ENCODE results near the gene UNC119.

The UNC119 gene

DNA sequence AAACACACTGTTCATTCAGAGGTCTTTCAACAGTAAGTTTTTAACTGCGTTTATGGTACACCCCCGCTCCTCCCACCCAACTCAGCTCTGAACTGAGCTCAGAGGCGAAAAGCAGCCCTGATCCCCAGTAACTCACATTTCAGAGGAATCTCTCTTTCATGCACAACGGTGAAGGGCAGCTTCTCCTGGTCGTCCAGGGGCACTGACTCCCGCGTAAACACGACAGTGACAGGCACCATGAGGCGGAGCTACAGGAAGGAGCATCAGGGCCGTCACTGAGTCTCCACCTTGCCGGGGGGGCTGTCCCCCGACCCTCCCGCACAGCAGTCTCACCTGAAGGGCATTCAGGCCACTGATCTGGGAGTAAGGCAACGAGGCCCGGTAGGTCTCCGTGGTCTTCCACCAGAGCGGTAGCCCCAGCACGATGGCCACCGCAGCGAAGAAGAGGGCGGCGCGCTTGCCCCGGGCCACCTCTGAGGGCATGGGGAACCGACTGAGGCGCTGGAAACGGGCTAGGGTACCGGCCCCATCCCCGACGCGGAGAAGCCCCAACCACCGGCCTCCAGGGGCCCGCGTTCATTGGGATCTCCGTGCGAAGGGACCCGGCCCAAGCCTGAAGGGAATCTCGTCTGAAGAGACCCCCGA is 18.4 kb upstream of the UNC119 start:
- peak overlapping the region; percentile 88 for H3K4me3 ChIP-seq (ENCODE audit: low read length)
- H2AFZ ChIP-seq (ENCODE audit: low read depth, low read length): peak overlapping the region; percentile 95
- H3K4me1 ChIP-seq (ENCODE audit: insufficient read depth, low read length): peaks cover 10% of the 10 kb centered on the region
- no peaks in the 10 kb centered on the region for H3K9me3 ChIP-seq (ENCODE audit: low read length)
- H3K36me3 ChIP-seq (ENCODE audit: insufficient read depth, low read length): no peaks in the 10 kb centered on the region
- H3K27me3 ChIP-seq (ENCODE audit: insufficient read depth, low read length): no peaks in the 10 kb centered on the region

GRCh38 chr17:28569446-28569845 is 17.0 kb upstream of the UNC119 start:
- Histone ChIP-seq H3K27me3 (ENCODE audit: insufficient read depth, low read length) (no peaks in the 10 kb centered on the region), H3K4me3 (ENCODE audit: low read length) (no peak overlapping the region)

GRCh38 chr17:28567604-28568003 is 15.2 kb upstream of the UNC119 start:
- Histone ChIP-seq H3K9me3 (ENCODE audit: low read length) (no peaks in the 10 kb centered on the region), H3K4me3 (ENCODE audit: low read length) (no peak overlapping the region), H2AFZ (ENCODE audit: low read depth, low read length) (no peak overlapping the region), H3K4me1 (ENCODE audit: insufficient read depth, low read length) (peaks cover 10% of the 10 kb centered on the region), H3K27me3 (ENCODE audit: insufficient read depth, low read length) (no peaks in the 10 kb centered on the region), H3K36me3 (ENCODE audit: insufficient read depth, low read length) (peaks cover 14% of the 10 kb centered on the region)

More at GRCh38 chr17:28569446-28569845, 17.0 kb upstream of the UNC119 start:
- Histone ChIP-seq H2AFZ (ENCODE audit: low read depth, low read length) (no peak overlapping the region), H3K4me1 (ENCODE audit: insufficient read depth, low read length) (peaks cover 10% of the 10 kb centered on the region), H3K9me3 (ENCODE audit: low read length) (no peaks in the 10 kb centered on the region), H3K36me3 (ENCODE audit: insufficient read depth, low read length) (peaks cover 4% of the 10 kb centered on the region)

GRCh38 chr17:28563475-28563874 is 11.1 kb upstream of the UNC119 start:
- Histone ChIP-seq H3K36me3 (ENCODE audit: insufficient read depth, low read length) (peaks cover 28% of the 10 kb centered on the region), H3K27me3 (ENCODE audit: insufficient read depth, low read length) (no peaks in the 10 kb centered on the region), H2AFZ (ENCODE audit: low read depth, low read length) (no peak overlapping the region), H3K9me3 (ENCODE audit: low read length) (no peaks in the 10 kb centered on the region), H3K4me1 (ENCODE audit: insufficient read depth, low read length) (no peaks in the 10 kb centered on the region), H3K4me3 (ENCODE audit: low read length) (no peak overlapping the region)

DNA sequence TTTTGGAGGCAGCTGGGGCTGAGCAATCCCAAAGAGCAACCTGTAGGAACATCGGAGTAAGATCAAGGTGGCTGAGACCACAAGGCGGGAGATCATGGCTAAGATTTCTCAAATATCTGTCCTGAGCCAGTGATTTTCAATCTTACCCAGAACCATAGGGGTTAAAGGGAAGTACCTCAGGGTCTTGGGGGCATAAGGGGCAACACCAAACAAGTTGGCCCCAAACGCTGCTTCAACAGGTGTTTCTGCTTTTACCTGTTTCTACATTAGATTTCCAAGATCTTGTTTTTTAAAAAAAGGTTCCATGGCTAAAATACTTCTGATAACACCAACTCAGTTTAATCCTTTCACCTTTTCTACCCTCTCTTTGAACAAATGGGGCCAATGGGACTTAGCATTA is 2.6 kb upstream of the UNC119 start:
- H3K4me3 ChIP-seq (ENCODE audit: low read length): no peak overlapping the region
- H3K9me3 ChIP-seq (ENCODE audit: low read length): no peaks in the 10 kb centered on the region
- no peaks in the 10 kb centered on the region for H3K27me3 ChIP-seq (ENCODE audit: insufficient read depth, low read length)
- H2AFZ ChIP-seq (ENCODE audit: low read depth, low read length): no peak overlapping the region
- H3K4me1 ChIP-seq (ENCODE audit: insufficient read depth, low read length): peaks cover 12% of the 10 kb centered on the region
- peaks cover 44% of the 10 kb centered on the region for H3K36me3 ChIP-seq (ENCODE audit: insufficient read depth, low read length)

GRCh38 chr17:28554565-28554964 is 2.1 kb upstream of the UNC119 start:
- Histone ChIP-seq H3K27me3 (ENCODE audit: insufficient read depth, low read length) (no peaks in the 10 kb centered on the region), H2AFZ (ENCODE audit: low read depth, low read length) (no peak overlapping the region), H3K9me3 (ENCODE audit: low read length) (no peaks in the 10 kb centered on the region), H3K4me3 (ENCODE audit: low read length) (no peak overlapping the region), H3K36me3 (ENCODE audit: insufficient read depth, low read length) (peaks cover 41% of the 10 kb centered on the region), H3K4me1 (ENCODE audit: insufficient read depth, low read length) (peaks cover 12% of the 10 kb centered on the region)

DNA sequence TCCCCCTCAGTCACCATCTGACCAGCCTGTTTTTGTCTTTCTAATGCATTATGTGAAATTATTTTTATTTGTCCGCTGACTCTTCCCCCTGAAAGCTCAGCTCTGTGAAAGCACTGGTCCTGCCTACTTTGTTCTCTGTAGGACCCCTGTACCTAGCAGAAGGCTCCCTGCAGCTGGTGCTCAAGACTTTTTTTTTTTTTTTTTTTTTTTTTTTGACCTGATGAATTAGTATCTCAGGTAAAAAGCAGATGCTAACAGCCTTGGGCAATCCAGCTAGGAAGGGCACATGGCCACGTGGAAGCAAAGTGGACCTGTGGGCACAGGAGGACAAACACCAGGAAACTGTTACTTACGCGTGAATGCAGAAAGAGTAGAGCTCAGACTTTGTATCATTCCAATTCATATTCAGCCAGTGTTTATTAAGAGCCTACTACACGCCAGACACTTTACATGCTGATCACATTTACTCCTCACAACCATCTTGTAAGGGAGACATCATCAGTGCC is 629 bp upstream of the UNC119 start:
- peaks cover 12% of the 10 kb centered on the region for H3K4me1 ChIP-seq (ENCODE audit: insufficient read depth, low read length)
- peaks cover 36% of the 10 kb centered on the region for H3K36me3 ChIP-seq (ENCODE audit: insufficient read depth, low read length)
- H2AFZ ChIP-seq (ENCODE audit: low read depth, low read length): peak overlapping the region; percentile 64
- H3K9me3 ChIP-seq (ENCODE audit: low read length): no peaks in the 10 kb centered on the region
- no peaks in the 10 kb centered on the region for H3K27me3 ChIP-seq (ENCODE audit: insufficient read depth, low read length)
- peak overlapping the region; percentile 82 for H3K4me3 ChIP-seq (ENCODE audit: low read length)

GRCh38 chr17:28551421-28552175 is 826 bp downstream of the UNC119 start:
- Histone ChIP-seq H3K36me3 (ENCODE audit: insufficient read depth, low read length) (peaks cover 33% of the 10 kb centered on the region), H3K4me1 (ENCODE audit: insufficient read depth, low read length) (peaks cover 12% of the 10 kb centered on the region), H3K4me3 (ENCODE audit: low read length) (peak overlapping the region; percentile 82), H3K9me3 (ENCODE audit: low read length) (no peaks in the 10 kb centered on the region), H2AFZ (ENCODE audit: low read depth, low read length) (no peak overlapping the region), H3K27me3 (ENCODE audit: insufficient read depth, low read length) (no peaks in the 10 kb centered on the region)

- no peaks in the 10 kb centered on the region for H3K27me3 ChIP-seq (ENCODE audit: insufficient read depth, low read length)
- H3K9me3 ChIP-seq (ENCODE audit: low read length): no peaks in the 10 kb centered on the region
- no peak overlapping the region for H3K4me3 ChIP-seq (ENCODE audit: low read length)
- H3K36me3 ChIP-seq (ENCODE audit: insufficient read depth, low read length): peaks cover 26% of the 10 kb centered on the region
- peaks cover 12% of the 10 kb centered on the region for H3K4me1 ChIP-seq (ENCODE audit: insufficient read depth, low read length)
- H2AFZ ChIP-seq (ENCODE audit: low read depth, low read length): no peak overlapping the region
These were observed 1.6 kb downstream of the UNC119 start for GRCh38 chr17:28550858-28551257.

DNA sequence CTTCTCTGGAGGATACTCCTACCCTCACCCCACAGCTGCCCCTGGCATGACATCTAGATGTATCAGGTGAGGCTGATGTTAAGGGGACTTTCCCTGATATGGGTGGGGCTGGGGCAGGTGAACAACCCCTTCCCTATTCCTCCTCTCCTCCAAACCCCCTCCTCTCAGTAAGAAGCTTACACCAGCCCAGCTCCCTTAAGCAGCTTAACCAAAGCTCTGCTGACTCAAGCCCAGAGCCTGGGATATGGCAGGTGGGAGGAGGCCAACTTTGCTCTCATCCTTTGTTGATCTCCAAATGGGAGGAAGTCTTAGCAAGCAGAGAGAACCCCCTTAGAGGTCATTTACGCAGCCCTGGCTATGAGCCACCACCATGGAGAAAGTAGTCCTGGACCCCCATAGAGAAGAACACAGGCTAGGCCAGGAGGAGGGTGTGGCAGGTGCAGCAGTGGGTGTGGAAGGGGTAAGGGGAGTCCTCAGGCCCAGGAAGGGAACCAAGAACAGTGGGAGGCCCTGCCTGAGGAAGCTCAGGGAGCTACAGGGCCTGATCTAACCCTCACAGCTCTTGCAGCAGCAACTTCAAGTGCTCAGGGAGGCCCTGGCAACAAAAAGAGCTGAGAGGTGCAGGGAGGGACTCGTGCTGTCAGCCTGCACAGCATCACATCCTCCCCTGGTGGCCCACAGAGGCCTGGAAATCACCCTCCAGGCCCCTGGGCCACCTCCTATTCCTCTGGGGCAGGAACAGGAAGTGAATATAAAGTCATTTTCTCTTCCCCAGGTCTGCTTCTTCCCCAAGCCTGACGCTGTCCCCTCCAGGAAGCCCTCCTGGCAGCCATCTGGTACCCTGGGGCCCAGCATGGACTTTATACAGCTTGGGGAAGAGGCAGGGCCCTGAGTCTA is 2.9 kb downstream of the UNC119 start:
- Histone ChIP-seq H3K36me3 (ENCODE audit: insufficient read depth, low read length) (peaks cover 21% of the 10 kb centered on the region), H3K4me3 (ENCODE audit: low read length) (no peak overlapping the region), H3K4me1 (ENCODE audit: insufficient read depth, low read length) (peaks cover 12% of the 10 kb centered on the region), H3K9me3 (ENCODE audit: low read length) (no peaks in the 10 kb centered on the region), H2AFZ (ENCODE audit: low read depth, low read length) (no peak overlapping the region), H3K27me3 (ENCODE audit: insufficient read depth, low read length) (no peaks in the 10 kb centered on the region)

DNA sequence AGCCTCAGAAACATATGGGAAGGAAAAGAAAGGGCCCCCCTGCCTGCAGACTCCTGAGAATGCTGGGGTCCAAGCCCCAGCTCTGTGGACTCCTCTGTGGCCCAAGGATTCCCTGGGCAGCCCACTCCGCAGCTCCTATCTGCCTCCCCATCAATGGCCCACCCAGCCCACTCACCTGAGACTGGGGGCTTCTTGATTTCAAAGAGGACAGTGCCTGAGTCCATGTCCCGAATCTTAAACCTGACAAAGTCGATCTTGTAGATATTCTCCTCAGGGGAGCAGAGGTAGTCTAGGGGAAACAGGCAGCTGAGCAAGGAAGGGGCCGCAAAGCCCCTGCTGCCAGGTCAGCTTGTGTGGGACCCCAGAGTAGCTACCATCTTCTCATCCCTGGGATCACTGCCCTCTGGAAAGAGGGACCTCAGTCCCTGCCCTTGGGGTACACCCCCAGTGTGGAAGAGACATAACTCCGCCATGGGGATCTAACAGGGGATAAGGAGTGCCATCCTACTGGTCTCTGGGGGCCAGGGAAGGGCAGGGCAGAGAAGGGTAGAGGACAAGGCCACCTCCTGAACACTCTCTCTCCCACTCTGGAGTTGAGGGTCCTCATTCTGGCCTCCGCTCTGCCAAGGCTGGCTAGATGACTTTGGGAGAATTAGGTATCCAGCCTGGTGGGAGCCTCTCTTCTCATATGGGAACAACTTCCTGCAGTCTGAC is 3.9 kb downstream of the UNC119 start:
- H3K9me3 ChIP-seq (ENCODE audit: low read length): no peaks in the 10 kb centered on the region

GRCh38 chr17:28547623-28548416 is 4.6 kb downstream of the UNC119 start:
- no peaks in the 10 kb centered on the region for H3K27me3 ChIP-seq (ENCODE audit: insufficient read depth, low read length)
- peaks cover 11% of the 10 kb centered on the region for H3K36me3 ChIP-seq (ENCODE audit: insufficient read depth, low read length)
- H3K9me3 ChIP-seq (ENCODE audit: low read length): no peaks in the 10 kb centered on the region
- peaks cover 12% of the 10 kb centered on the region for H3K4me1 ChIP-seq (ENCODE audit: insufficient read depth, low read length)
- H2AFZ ChIP-seq (ENCODE audit: low read depth, low read length): no peak overlapping the region
- no peak overlapping the region for H3K4me3 ChIP-seq (ENCODE audit: low read length)

More for the DNA sequence above, 3.9 kb downstream of the UNC119 start:
- peaks cover 12% of the 10 kb centered on the region for H3K4me1 ChIP-seq (ENCODE audit: insufficient read depth, low read length)
- peaks cover 12% of the 10 kb centered on the region for H3K36me3 ChIP-seq (ENCODE audit: insufficient read depth, low read length)
- H3K4me3 ChIP-seq (ENCODE audit: low read length): no peak overlapping the region
- H3K27me3 ChIP-seq (ENCODE audit: insufficient read depth, low read length): no peaks in the 10 kb centered on the region
- no peak overlapping the region for H2AFZ ChIP-seq (ENCODE audit: low read depth, low read length)

Data from neuron (in vitro differentiated cells).